Caco-2 (cell line): ENCODE data around the gene P3R3URF. TPM values are rescaled to one million over a fixed set of nuclear protein-coding genes. Genes with fewer than 3 reads are reported as not detected.
A peak's percentile ranks its signal among the peaks of the same experiment; 100 is the strongest.

Source experiments
- BruUV-seq: library from RNA; stranded (reverse); fragments of 400-500 nt; replicated peaks from 2 replicates; lab custom pipeline; 2021; lab: Mats Ljungman, UMichigan
- CTCF ChIA-PET: fragments of 300-600 bp; sonication (Branson Sonifier 250); formaldehyde crosslinking; loops from one replicate; lab custom pipeline; 2022; ENCODE audit warnings: antibody characterized with exemption; lab: Charles Lee
- POLR2A ChIA-PET: fragments of 300-600 bp; sonication (Branson Sonifier 250); formaldehyde crosslinking; loops from one replicate; lab custom pipeline; 2022; ENCODE audit warnings: antibody characterized with exemption; lab: Charles Lee
- DNase-seq, 2 experiments: peaks; one replicate each; pipeline versions ENCODE4 v3.0.0 to v3.0.0-alpha.2; 2020 to 2022
- H3K27me3 ChIP-seq: replicated peaks from 2 replicates; pipeline ENCODE4 v1.6.0; 2011; ENCODE audit warnings: low read length; ENCODE audit not compliant: control insufficient read depth, insufficient read depth
- H3K36me3 ChIP-seq: 2 replicates; pipeline ENCODE4 v1.5.1; 2011; ENCODE audit warnings: low read length; ENCODE audit not compliant: control insufficient read depth, insufficient read depth
- H3K4me1 ChIP-seq: fragments of 250-450 bp; sonication (Bioruptor Pico); 2 replicates; pipeline ENCODE4 v1.5.1; 2020; ENCODE audit warnings: mild to moderate bottlenecking
- H3K4me3 ChIP-seq: 2 replicates; pipeline ENCODE4 v1.5.1; 2011; ENCODE audit warnings: low read depth, mild to moderate bottlenecking, control low read depth, low read length
- H3K9me3 ChIP-seq: fragments of 250-450 bp; sonication (Bioruptor Pico); 2 replicates; pipeline ENCODE4 v1.5.1; 2020; ENCODE audit warnings: mild to moderate bottlenecking, moderate library complexity
- H3K27ac Mint-ChIP-seq: one replicate; pipeline ENCODE4 v1.8.0; 2022; ENCODE audit warnings: mixed read lengths; ENCODE audit not compliant: unreplicated experiment
- H3K27me3 Mint-ChIP-seq: one replicate; pipeline ENCODE4 v1.8.0; 2022; ENCODE audit warnings: mixed read lengths; ENCODE audit not compliant: insufficient read depth, unreplicated experiment
- H3K36me3 Mint-ChIP-seq: one replicate; pipeline ENCODE4 v1.8.0; 2022; ENCODE audit warnings: mild to moderate bottlenecking, mixed read lengths; ENCODE audit not compliant: insufficient read depth, unreplicated experiment
- H3K4me1 Mint-ChIP-seq: one replicate; pipeline ENCODE4 v1.8.0; 2022; ENCODE audit warnings: low read depth, mixed read lengths; ENCODE audit not compliant: unreplicated experiment
- H3K4me3 Mint-ChIP-seq: one replicate; pipeline ENCODE4 v1.8.0; 2022; ENCODE audit warnings: mild to moderate bottlenecking, moderate library complexity, mixed read lengths; ENCODE audit not compliant: unreplicated experiment
- H3K9me3 Mint-ChIP-seq: one replicate; pipeline ENCODE4 v1.8.0; 2022; ENCODE audit warnings: mixed read lengths; ENCODE audit not compliant: unreplicated experiment
- CTCF ChIP-seq, 2 experiments: fragments of 200-600 bp in 1 of 2; IDR thresholded peaks; 1 replicate in 1 of 2; 2 replicates in 1 of 2; pipeline versions ENCODE4 v1.5.1 to v1.8.0; 2011 to 2022; ENCODE audit warnings: antibody characterized with exemption in 1 of 2, control low read depth in 1 of 2, inconsistent platforms in 1 of 2, low read depth in 1 of 2, low read length in 1 of 2, mild to moderate bottlenecking in 1 of 2, moderate library complexity in 1 of 2; ENCODE audit not compliant: insufficient read depth in 1 of 2, severe bottlenecking in 1 of 2, unreplicated experiment in 1 of 2
- intact Hi-C: fragments of 100-400 bp; cut with micrococcal nuclease; formaldehyde crosslinking; loops from one replicate; pipeline ENCODE4 v1.10.0; 2022; ENCODE audit not compliant: unreplicated experiment
- total RNA-seq: library from RNA; stranded (reverse); gene quantifications from 2 replicates; pipeline ENCODE4 v1.2.3, GENCODE V29; 2022

Gene P3R3URF
- total RNA-seq, 1 experiment from 2014 or later, result not detected

GRCh38 chr1:46221749-46222148 lies 45.5 kb upstream of the P3R3URF start:
- POLR2A ChIA-PET, result no interaction called here
- CTCF ChIA-PET, result interaction anchor here (1.4 kb wide), 1 partner anchor 39 kb away, joined by 3 read pairs; no protein-coding TSS in a partner anchor
- peak in 1 of 2 experiments; percentile 43 for DNase-seq
- Histone ChIP-seq H3K4me3 (no peak overlapping the region), H3K9me3 (no peaks in the 10 kb centered on the region), H3K36me3 (no peaks in the 10 kb centered on the region), H3K4me1 (no peaks in the 10 kb centered on the region; the same call in 1 of the 2 replicates), H3K27me3 (no peaks in the 10 kb centered on the region)
- no peak for TF ChIP-seq CTCF (IDR thresholded peaks at IDR 0.05; ENCODE audit: insufficient read depth in 1 of 2, low read depth in 1 of 2, low read length in 1 of 2, severe bottlenecking in 1 of 2, unreplicated experiment in 1 of 2)
- intact Hi-C loops, result no loop called here
- no peaks in the 10 kb centered on the region for H3K4me1 Mint-ChIP-seq
- H3K27ac Mint-ChIP-seq, result no peak overlapping the region
- no peaks in the 10 kb centered on the region for H3K9me3 Mint-ChIP-seq
- no peaks in the 10 kb centered on the region for H3K27me3 Mint-ChIP-seq
- H3K36me3 Mint-ChIP-seq, result no peaks in the 10 kb centered on the region
- no peak overlapping the region for H3K4me3 Mint-ChIP-seq
- no TSS peak for BruUV-seq

GRCh38 chr1:46220808-46221207 lies 44.5 kb upstream of the P3R3URF start:
- no peaks in the 10 kb centered on the region for H3K27me3 ChIP-seq
- H3K9me3 ChIP-seq, result no peaks in the 10 kb centered on the region
- no peaks in the 10 kb centered on the region for H3K27me3 Mint-ChIP-seq
- no peak overlapping the region for H3K4me3 Mint-ChIP-seq
- CTCF ChIA-PET, result interaction anchor here (0.6 kb wide), 1 partner anchor 18 kb away, joined by 3 read pairs; the partner anchor contains the start of gene LURAP1
- POLR2A ChIA-PET, result no interaction called here
- H3K4me3 ChIP-seq, result no peak overlapping the region
- no peak overlapping the region for H3K27ac Mint-ChIP-seq
- H3K36me3 ChIP-seq, result no peaks in the 10 kb centered on the region
- BruUV-seq, result no TSS peak
- H3K4me1 ChIP-seq, result no peaks in the 10 kb centered on the region; the same call in 1 of the 2 replicates
- TF ChIP-seq CTCF (IDR thresholded peaks at IDR 0.05; ENCODE audit: insufficient read depth in 1 of 2, low read depth in 1 of 2, low read length in 1 of 2, severe bottlenecking in 1 of 2, unreplicated experiment in 1 of 2), result no peak
- no peaks in the 10 kb centered on the region for H3K36me3 Mint-ChIP-seq
- no peak for DNase-seq
- H3K4me1 Mint-ChIP-seq, result no peaks in the 10 kb centered on the region
- intact Hi-C loops, result no loop called here
- H3K9me3 Mint-ChIP-seq, result no peaks in the 10 kb centered on the region

GRCh38 chr1:46219551-46220520 lies 43.5 kb upstream of the P3R3URF start:
- no TSS peak for BruUV-seq
- H3K4me3 Mint-ChIP-seq, result no peak overlapping the region
- no peaks in the 10 kb centered on the region for H3K36me3 Mint-ChIP-seq
- H3K27me3 Mint-ChIP-seq, result no peaks in the 10 kb centered on the region
- no peaks in the 10 kb centered on the region for H3K4me1 Mint-ChIP-seq
- intact Hi-C loops, result no loop called here
- H3K9me3 ChIP-seq, result no peaks in the 10 kb centered on the region
- no peak for TF ChIP-seq CTCF (IDR thresholded peaks at IDR 0.05; ENCODE audit: insufficient read depth in 1 of 2, low read depth in 1 of 2, low read length in 1 of 2, severe bottlenecking in 1 of 2, unreplicated experiment in 1 of 2)
- DNase-seq, result no peak
- H3K27me3 ChIP-seq, result no peaks in the 10 kb centered on the region
- ChIA-PET CTCF (interaction anchor here (0.6 kb wide), 1 partner anchor 17 kb away, joined by 3 read pairs; no protein-coding TSS in a partner anchor), POLR2A (no interaction called here)
- no peaks in the 10 kb centered on the region; the same call in 1 of the 2 replicates for H3K4me1 ChIP-seq
- H3K9me3 Mint-ChIP-seq, result no peaks in the 10 kb centered on the region
- H3K27ac Mint-ChIP-seq, result no peak overlapping the region
- H3K36me3 ChIP-seq, result no peaks in the 10 kb centered on the region
- H3K4me3 ChIP-seq, result no peak overlapping the region
